Naive thymus-derived CD4-positive, alpha-beta T cell (primary cell): ENCODE results near the gene MMUT. TPM values are rescaled to one million over a fixed set of nuclear protein-coding genes. Genes with fewer than 3 reads are reported as not detected.

ENCODE experiments used
- polyA plus RNA-seq, 2 donors: library from polyadenylated mRNA; unstranded; fragments of 300-500 nt; fragmentation: Illumina TruSeq; gene quantifications; one replicate each; pipeline ENCODE4 v1.2.3, GENCODE V29; 2021
- total RNA-seq, 6 experiments: library from RNA in 5 of 6; stranded (reverse) in 5 of 6; gene quantifications; 1 replicate in 5 of 6; 2 replicates in 1 of 6; pipeline ENCODE4 v1.2.3 and lab custom pipeline; 2021 to 2026

MMUT gene
- total and polyA plus RNA-seq, 7 experiments from 2014 or later, result 6.5 to 15.4 (median 12.4) TPM

Other genes starting within 250 kb of the MMUT start
- 10 to 100 TPM in 1 of 5 experiments, 1 to 10 TPM in 4; 1.2 to 11.4 (median 5.0) TPM for gene CENPQ, start 117 bp upstream of the MMUT start, total RNA-seq
- 1 to 10 TPM; 2.7 to 3.3 TPM for gene CENPQ, start 117 bp upstream of the MMUT start, polyA plus RNA-seq
- not detected for gene GLYATL3, start 36.7 kb upstream of the MMUT start, total RNA-seq
- not detected for gene GLYATL3, start 36.7 kb upstream of the MMUT start, polyA plus RNA-seq
- gene C6orf141, start 87.4 kb upstream of the MMUT start, total RNA-seq, result under 1 TPM in 1 of 5 experiments, not detected in 4; 0.29 TPM
- gene C6orf141, start 87.4 kb upstream of the MMUT start, polyA plus RNA-seq, result not detected
- gene RHAG, start 173.6 kb upstream of the MMUT start, total RNA-seq, result not detected
- gene RHAG, start 173.6 kb upstream of the MMUT start, polyA plus RNA-seq, result not detected